AG10803 (cell line): Measurements from ENCODE around the gene KMT2C.

ENCODE experiments used
- DNase-seq: peaks from one replicate; pipeline ENCODE4 v3.0.0; 2010; ENCODE audit warnings: low read depth
- H3K4me3 ChIP-seq: 2 replicates; pipeline ENCODE4 v1.5.1; 2011; ENCODE audit warnings: mild to moderate bottlenecking, low read length, control low read depth
- TF ChIP-seq, protein P1 (sequence below): conservative IDR thresholded peaks from 2 replicates; pipeline ENCODE4 v1.5.1; 2011; ENCODE audit warnings: mild to moderate bottlenecking, low read length, control low read depth, inconsistent platforms

Gene KMT2C

GRCh38 chr7:152137476-152138025 is 298.3 kb downstream of the KMT2C start:
- no peak overlapping the region for H3K4me3 ChIP-seq
- TF ChIP-seq, protein P1, sequence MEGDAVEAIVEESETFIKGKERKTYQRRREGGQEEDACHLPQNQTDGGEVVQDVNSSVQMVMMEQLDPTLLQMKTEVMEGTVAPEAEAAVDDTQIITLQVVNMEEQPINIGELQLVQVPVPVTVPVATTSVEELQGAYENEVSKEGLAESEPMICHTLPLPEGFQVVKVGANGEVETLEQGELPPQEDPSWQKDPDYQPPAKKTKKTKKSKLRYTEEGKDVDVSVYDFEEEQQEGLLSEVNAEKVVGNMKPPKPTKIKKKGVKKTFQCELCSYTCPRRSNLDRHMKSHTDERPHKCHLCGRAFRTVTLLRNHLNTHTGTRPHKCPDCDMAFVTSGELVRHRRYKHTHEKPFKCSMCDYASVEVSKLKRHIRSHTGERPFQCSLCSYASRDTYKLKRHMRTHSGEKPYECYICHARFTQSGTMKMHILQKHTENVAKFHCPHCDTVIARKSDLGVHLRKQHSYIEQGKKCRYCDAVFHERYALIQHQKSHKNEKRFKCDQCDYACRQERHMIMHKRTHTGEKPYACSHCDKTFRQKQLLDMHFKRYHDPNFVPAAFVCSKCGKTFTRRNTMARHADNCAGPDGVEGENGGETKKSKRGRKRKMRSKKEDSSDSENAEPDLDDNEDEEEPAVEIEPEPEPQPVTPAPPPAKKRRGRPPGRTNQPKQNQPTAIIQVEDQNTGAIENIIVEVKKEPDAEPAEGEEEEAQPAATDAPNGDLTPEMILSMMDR, result no peak
- DNase-seq, result no peak

DNA sequence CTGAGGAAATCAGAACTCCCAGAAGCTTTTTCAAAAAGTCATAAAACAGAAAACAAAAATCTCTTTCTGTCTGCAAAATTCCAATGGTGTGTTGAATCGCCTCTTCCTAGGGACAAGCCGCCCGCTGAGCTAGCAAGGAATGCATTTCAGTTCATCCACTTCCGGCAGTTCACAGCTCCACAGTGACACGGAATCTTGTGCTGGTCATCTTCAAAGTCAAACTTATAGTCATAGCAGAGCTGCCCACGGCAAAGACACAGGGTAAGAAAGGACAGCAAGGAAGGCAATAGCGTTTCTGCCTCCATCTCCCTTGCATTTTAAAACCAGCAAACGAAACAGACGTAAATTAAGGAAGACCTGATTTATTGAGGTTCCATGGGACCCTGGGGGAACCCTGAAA is 299.1 kb downstream of the KMT2C start:
- no peak overlapping the region for H3K4me3 ChIP-seq
- DNase-seq, result peak; percentile 41
- TF ChIP-seq, protein P1, result no peak

DNA sequence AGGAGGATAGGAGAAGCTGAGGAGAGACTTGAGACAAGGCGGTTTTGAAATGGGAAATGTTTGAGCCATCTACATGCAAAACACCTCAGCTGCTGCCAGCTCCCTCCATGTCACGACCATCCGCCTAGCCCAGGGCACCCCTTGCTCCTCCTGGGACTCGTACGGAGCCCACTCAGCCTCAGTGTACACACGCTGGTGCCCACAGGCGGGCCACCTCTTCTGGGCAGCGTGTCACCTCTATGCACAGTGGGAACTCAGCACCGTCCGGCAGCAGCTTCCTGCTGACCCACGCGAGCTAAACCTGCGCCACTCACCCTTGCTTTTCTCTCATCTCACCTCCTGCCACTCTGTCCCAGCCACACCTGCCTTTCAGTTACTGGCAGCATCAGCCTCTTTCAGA is 302.0 kb downstream of the KMT2C start:
- TF ChIP-seq, protein P1, result no peak
- DNase-seq, result no peak
- no peak overlapping the region for H3K4me3 ChIP-seq

GRCh38 chr7:152132812-152133211 is 303.0 kb downstream of the KMT2C start:
- TF ChIP-seq, protein P1, result no peak
- no peak for DNase-seq
- no peak overlapping the region for H3K4me3 ChIP-seq

DNA sequence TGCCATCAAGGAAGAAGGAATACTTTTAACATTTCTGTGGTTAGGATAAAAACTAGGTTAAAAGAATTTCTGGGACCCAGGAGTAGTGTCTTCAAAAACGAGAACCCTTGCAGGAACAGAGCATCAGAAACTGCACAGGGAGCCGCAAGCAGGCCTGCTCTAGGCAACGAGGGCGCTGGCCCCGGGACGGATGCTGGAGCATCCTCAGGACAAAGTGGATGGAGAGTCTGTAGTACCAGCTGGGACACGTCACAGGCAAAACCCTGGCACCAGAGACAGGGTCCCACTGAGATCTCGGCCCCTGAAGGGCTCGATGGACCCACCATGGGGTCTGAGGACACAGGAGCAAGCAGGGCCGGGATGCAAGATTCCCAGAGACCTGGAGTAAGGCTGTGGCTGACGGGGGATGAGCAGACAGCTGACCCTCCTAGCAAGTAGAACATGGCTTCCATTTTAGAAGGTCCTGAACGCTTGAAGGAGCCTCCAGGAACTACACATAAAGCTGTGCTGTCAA is 303.8 kb downstream of the KMT2C start:
- no peak for DNase-seq
- TF ChIP-seq, protein P1, result no peak
- no peak overlapping the region for H3K4me3 ChIP-seq

GRCh38 chr7:152130658-152131590 is 304.9 kb downstream of the KMT2C start:
- no peak for DNase-seq
- TF ChIP-seq, protein P1, result no peak
- H3K4me3 ChIP-seq, result no peak overlapping the region
